Measurements from ENCODE around the gene SAP25. TPM values are rescaled to one million over a fixed set of nuclear protein-coding genes. Genes with fewer than 3 reads are reported as not detected.

Gene SAP25
- total RNA-seq, 1 experiment from 2014 or later: 3.0 TPM

- Histone ChIP-seq H3K4me3 (ENCODE audit: low read depth in 2 of 2, low read length in 2 of 2) (no peak overlapping the region), H3K27me3 (ENCODE audit: control insufficient read depth, insufficient read depth, low read length) (no peaks in the 10 kb centered on the region), H3K4me1 (ENCODE audit: control insufficient read depth, insufficient read depth, low read length) (peaks cover 39% of the 10 kb centered on the region), H3K27ac (ENCODE audit: low read length) (no peak overlapping the region; the same call in 1 of the 2 replicates), H3K36me3 (ENCODE audit: control insufficient read depth, insufficient read depth, low read length) (no peaks in the 10 kb centered on the region), H3K9me3 (ENCODE audit: control insufficient read depth, insufficient read depth, low read depth, low read length) (no peaks in the 10 kb centered on the region)
- CTCF ChIA-PET: interaction anchor here (0.6 kb wide), 1 partner anchor 18 kb away, joined by 3 read pairs; no protein-coding TSS in a partner anchor
- POLR2A ChIA-PET: interaction anchor here (0.6 kb wide), 1 partner anchor 475 kb away, joined by 3 read pairs; no protein-coding TSS in a partner anchor
- in situ Hi-C loops (cut with HindIII; ENCODE audit: low pct_unique_long_range_greater_than_20kb, low sequenced_read_pairs) (no loop called here), intact Hi-C loops (cut with micrococcal nuclease; ENCODE audit: unreplicated experiment) (no loop called here)
- ATAC-seq (no peak), DNase-seq (ENCODE audit: low read depth, low spot score) (no peak)
- no TSS peak for BruUV-seq (replicated peaks)
- TF ChIP-seq REST (IDR thresholded peaks at IDR 0.05; ENCODE audit: insufficient read depth in 1 of 2, low read depth in 2 of 2, low read length in 1 of 2) (no peak), TCF7L2 (IDR thresholded peaks at IDR 0.05; ENCODE audit: low read depth, low read length) (no peak), SIN3A (IDR thresholded peaks at IDR 0.05; ENCODE audit: borderline replicate concordance, insufficient read depth, low read depth, low read length) (no peak), POLR2AphosphoS5 (IDR thresholded peaks at IDR 0.05; ENCODE audit: low read depth, low read length) (no peak), CTCF (IDR thresholded peaks at IDR 0.05) (no peak)
Measured at GRCh38 chr7:100571829-100572116, 1.9 kb downstream of the SAP25 start.

GRCh38 chr7:100570954-100571828 is 2.5 kb downstream of the SAP25 start:
- no peak for DNase-seq (ENCODE audit: low read depth, low spot score)
- ATAC-seq: no peak
- Histone ChIP-seq H3K4me3 (ENCODE audit: low read depth in 2 of 2, low read length in 2 of 2) (no peak overlapping the region), H3K4me1 (ENCODE audit: control insufficient read depth, insufficient read depth, low read length) (peaks cover 44% of the 10 kb centered on the region), H3K27ac (ENCODE audit: low read length) (no peak overlapping the region; the same call in 1 of the 2 replicates), H3K27me3 (ENCODE audit: control insufficient read depth, insufficient read depth, low read length) (no peaks in the 10 kb centered on the region), H3K9me3 (ENCODE audit: control insufficient read depth, insufficient read depth, low read depth, low read length) (no peaks in the 10 kb centered on the region), H3K36me3 (ENCODE audit: control insufficient read depth, insufficient read depth, low read length) (no peaks in the 10 kb centered on the region)
- POLR2A ChIA-PET: interaction anchor here (0.6 kb wide), 1 partner anchor 475 kb away, joined by 3 read pairs; no protein-coding TSS in a partner anchor
- in situ Hi-C loops (cut with HindIII; ENCODE audit: low pct_unique_long_range_greater_than_20kb, low sequenced_read_pairs): no loop called here
- intact Hi-C loops (cut with micrococcal nuclease; ENCODE audit: unreplicated experiment): no loop called here
- BruUV-seq (replicated peaks): no TSS peak
- TF ChIP-seq REST (IDR thresholded peaks at IDR 0.05; ENCODE audit: insufficient read depth in 1 of 2, low read depth in 2 of 2, low read length in 1 of 2) (no peak), TCF7L2 (IDR thresholded peaks at IDR 0.05; ENCODE audit: low read depth, low read length) (no peak), SIN3A (IDR thresholded peaks at IDR 0.05; ENCODE audit: borderline replicate concordance, insufficient read depth, low read depth, low read length) (no peak), POLR2AphosphoS5 (IDR thresholded peaks at IDR 0.05; ENCODE audit: low read depth, low read length) (no peak), CTCF (IDR thresholded peaks at IDR 0.05) (no peak)
- CTCF ChIA-PET: interaction anchor here (0.6 kb wide), 2 partner anchors 18 to 127 kb away, joined by 3 to 6 read pairs; no protein-coding TSS in a partner anchor

All from Panc1 (cell line).